ENCODE measurements around the gene SH3TC1. TPM values are rescaled to one million over a fixed set of nuclear protein-coding genes. Genes with fewer than 3 reads are reported as not detected.

SH3TC1 gene
- total and polyA plus RNA-seq, 4 donors, result 6.5 to 34.6 (median 25.8) TPM

DNA sequence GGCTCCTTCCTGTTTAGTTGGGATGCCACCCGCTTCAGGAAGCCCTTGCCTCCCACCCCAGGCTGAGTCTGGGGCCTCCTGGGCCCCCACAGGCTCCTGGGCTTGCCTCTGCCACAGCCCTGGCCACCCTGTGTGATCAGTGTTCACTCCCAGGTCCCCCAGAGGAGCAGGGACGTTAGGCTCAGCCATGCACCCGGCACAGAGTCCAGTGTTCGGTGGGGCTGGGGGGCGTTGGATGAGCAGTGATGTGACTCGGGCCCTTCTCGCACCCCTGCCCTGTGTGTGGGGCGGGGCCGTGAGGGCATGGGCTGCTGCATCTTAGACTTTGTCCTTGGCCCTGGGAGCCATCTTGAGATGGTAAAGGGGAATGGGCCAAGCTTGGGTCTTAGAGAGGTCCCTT lies 40.6 kb downstream of the SH3TC1 start:
- no peaks in the 10 kb centered on the region for H3K27me3 ChIP-seq (ENCODE audit: control insufficient read depth in 4 of 4, insufficient read depth in 4 of 4, low read length in 3 of 4)
- no peak for DNase-seq (ENCODE audit: low spot score)
- H3K36me3 ChIP-seq (ENCODE audit: control insufficient read depth in 4 of 4, insufficient read depth in 3 of 4, low read depth in 1 of 4, low read length in 3 of 4), result peaks cover 7 to 38% (median 19%) of the 10 kb centered on the region in 4 donors
- H3K9ac ChIP-seq (ENCODE audit: low read depth in 1 of 2, low read length in 2 of 2), result no peak overlapping the region
- no peak overlapping the region for H3K27ac ChIP-seq (ENCODE audit: low read depth in 1 of 2, low read length in 2 of 2)
- 92% methylated on average over 9 of the region's 9 CpGs for WGBS
- H3K4me3 ChIP-seq (ENCODE audit: low read depth in 1 of 3, low read length in 3 of 3), result no peak overlapping the region
- TF ChIP-seq, protein P1, sequence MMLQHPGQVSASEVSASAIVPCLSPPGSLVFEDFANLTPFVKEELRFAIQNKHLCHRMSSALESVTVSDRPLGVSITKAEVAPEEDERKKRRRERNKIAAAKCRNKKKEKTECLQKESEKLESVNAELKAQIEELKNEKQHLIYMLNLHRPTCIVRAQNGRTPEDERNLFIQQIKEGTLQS (IDR thresholded peaks at IDR 0.05), result no peak
- TF ChIP-seq FOXA1 (IDR thresholded peaks at IDR 0.05) (no peak), FOXA2 (IDR thresholded peaks at IDR 0.05) (no peak)
- no peaks in the 10 kb centered on the region for H3K9me3 ChIP-seq (ENCODE audit: control insufficient read depth in 4 of 4, low read length in 3 of 4)
- H3K4me1 ChIP-seq (ENCODE audit: control insufficient read depth in 4 of 4, insufficient read depth in 4 of 4, low read length in 3 of 4), result peaks cover 0 to 10% (median 2%) of the 10 kb centered on the region in 4 donors

DNA sequence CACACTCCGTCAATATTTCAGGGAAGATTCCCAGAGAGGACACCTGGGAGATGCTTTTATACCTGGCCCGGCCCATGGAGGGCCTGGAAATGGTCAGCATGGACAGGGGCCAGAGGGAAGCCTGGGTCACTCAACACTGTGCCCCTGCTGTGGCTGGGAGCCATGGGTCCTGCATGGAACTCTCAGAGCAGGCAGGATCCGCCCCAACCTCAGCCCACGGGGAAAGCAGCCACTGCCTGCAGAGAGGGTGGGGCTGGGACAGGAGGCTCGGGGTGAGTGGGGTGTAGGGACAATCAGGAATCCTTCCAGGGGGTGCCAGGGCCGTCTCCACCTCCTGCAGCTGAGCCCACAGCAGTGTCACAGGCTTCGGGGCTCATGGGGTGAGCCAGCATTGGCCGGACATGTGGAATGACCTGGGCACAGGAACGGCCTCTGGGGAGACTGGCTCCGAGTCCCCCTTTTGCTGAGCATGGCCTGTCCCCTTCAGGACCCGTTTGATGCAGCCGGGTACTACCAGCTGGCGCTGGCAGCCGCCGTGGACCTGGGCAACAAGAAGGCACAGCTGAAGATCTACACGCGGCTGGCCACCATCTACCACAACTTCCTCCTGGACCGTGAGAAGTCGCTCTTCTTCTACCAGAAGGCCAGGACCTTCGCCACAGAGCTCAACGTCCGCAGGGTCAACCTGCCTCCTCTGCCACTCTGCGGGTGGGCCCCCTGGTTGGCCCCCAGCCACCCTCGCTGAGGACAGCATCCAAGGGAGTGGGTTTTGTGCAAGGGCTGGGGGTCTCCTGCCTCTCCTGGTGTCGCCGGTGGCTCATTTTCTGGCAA lies 41.3 kb downstream of the SH3TC1 start:
- WGBS, result 78% methylated on average over 26 of the region's 26 CpGs
- no peaks in the 10 kb centered on the region for H3K9me3 ChIP-seq (ENCODE audit: control insufficient read depth in 4 of 4, low read length in 3 of 4)
- TF ChIP-seq FOXA1 (IDR thresholded peaks at IDR 0.05) (no peak), NR2F2 (IDR thresholded peaks at IDR 0.05) (no peak), TAF1 (conservative IDR thresholded peaks at IDR 0.05) (no peak), JUND (IDR thresholded peaks at IDR 0.05) (no peak), HNF4A (conservative IDR thresholded peaks at IDR 0.05) (no peak), YY1 (IDR thresholded peaks at IDR 0.05) (no peak), EGR1 (IDR thresholded peaks at IDR 0.05; ENCODE audit: low read depth in 2 of 2) (no peak), SP1 (IDR thresholded peaks at IDR 0.05) (no peak), FOXA2 (IDR thresholded peaks at IDR 0.05) (no peak), RAD21 (IDR thresholded peaks at IDR 0.05) (no peak), RXRA (IDR thresholded peaks at IDR 0.05) (no peak), GABPA (IDR thresholded peaks at IDR 0.05 in 1 of 2, conservative IDR thresholded peaks at IDR 0.05 in 1 of 2) (no peak)
- TF ChIP-seq, protein P1 (IDR thresholded peaks at IDR 0.05), result no peak
- TF ChIP-seq, protein P2, sequence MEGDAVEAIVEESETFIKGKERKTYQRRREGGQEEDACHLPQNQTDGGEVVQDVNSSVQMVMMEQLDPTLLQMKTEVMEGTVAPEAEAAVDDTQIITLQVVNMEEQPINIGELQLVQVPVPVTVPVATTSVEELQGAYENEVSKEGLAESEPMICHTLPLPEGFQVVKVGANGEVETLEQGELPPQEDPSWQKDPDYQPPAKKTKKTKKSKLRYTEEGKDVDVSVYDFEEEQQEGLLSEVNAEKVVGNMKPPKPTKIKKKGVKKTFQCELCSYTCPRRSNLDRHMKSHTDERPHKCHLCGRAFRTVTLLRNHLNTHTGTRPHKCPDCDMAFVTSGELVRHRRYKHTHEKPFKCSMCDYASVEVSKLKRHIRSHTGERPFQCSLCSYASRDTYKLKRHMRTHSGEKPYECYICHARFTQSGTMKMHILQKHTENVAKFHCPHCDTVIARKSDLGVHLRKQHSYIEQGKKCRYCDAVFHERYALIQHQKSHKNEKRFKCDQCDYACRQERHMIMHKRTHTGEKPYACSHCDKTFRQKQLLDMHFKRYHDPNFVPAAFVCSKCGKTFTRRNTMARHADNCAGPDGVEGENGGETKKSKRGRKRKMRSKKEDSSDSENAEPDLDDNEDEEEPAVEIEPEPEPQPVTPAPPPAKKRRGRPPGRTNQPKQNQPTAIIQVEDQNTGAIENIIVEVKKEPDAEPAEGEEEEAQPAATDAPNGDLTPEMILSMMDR (IDR thresholded peaks at IDR 0.05; ENCODE audit: low read depth, low read length, missing input control), result no peak
- TF ChIP-seq, protein P3, sequence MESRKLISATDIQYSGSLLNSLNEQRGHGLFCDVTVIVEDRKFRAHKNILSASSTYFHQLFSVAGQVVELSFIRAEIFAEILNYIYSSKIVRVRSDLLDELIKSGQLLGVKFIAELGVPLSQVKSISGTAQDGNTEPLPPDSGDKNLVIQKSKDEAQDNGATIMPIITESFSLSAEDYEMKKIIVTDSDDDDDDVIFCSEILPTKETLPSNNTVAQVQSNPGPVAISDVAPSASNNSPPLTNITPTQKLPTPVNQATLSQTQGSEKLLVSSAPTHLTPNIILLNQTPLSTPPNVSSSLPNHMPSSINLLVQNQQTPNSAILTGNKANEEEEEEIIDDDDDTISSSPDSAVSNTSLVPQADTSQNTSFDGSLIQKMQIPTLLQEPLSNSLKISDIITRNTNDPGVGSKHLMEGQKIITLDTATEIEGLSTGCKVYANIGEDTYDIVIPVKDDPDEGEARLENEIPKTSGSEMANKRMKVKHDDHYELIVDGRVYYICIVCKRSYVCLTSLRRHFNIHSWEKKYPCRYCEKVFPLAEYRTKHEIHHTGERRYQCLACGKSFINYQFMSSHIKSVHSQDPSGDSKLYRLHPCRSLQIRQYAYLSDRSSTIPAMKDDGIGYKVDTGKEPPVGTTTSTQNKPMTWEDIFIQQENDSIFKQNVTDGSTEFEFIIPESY (IDR thresholded peaks at IDR 0.05), result no peak
- TF ChIP-seq, protein P4, sequence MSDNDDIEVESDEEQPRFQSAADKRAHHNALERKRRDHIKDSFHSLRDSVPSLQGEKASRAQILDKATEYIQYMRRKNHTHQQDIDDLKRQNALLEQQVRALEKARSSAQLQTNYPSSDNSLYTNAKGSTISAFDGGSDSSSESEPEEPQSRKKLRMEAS (IDR thresholded peaks at IDR 0.05), result no peak
- TF ChIP-seq, protein P5, sequence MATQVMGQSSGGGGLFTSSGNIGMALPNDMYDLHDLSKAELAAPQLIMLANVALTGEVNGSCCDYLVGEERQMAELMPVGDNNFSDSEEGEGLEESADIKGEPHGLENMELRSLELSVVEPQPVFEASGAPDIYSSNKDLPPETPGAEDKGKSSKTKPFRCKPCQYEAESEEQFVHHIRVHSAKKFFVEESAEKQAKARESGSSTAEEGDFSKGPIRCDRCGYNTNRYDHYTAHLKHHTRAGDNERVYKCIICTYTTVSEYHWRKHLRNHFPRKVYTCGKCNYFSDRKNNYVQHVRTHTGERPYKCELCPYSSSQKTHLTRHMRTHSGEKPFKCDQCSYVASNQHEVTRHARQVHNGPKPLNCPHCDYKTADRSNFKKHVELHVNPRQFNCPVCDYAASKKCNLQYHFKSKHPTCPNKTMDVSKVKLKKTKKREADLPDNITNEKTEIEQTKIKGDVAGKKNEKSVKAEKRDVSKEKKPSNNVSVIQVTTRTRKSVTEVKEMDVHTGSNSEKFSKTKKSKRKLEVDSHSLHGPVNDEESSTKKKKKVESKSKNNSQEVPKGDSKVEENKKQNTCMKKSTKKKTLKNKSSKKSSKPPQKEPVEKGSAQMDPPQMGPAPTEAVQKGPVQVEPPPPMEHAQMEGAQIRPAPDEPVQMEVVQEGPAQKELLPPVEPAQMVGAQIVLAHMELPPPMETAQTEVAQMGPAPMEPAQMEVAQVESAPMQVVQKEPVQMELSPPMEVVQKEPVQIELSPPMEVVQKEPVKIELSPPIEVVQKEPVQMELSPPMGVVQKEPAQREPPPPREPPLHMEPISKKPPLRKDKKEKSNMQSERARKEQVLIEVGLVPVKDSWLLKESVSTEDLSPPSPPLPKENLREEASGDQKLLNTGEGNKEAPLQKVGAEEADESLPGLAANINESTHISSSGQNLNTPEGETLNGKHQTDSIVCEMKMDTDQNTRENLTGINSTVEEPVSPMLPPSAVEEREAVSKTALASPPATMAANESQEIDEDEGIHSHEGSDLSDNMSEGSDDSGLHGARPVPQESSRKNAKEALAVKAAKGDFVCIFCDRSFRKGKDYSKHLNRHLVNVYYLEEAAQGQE (IDR thresholded peaks at IDR 0.05), result no peak
- H3K27me3 ChIP-seq (ENCODE audit: control insufficient read depth in 4 of 4, insufficient read depth in 4 of 4, low read length in 3 of 4), result no peaks in the 10 kb centered on the region
- no peak overlapping the region for H3K27ac ChIP-seq (ENCODE audit: low read depth in 1 of 2, low read length in 2 of 2)
- peaks cover 3 to 35% (median 14%) of the 10 kb centered on the region in 4 donors for H3K36me3 ChIP-seq (ENCODE audit: control insufficient read depth in 4 of 4, insufficient read depth in 3 of 4, low read depth in 1 of 4, low read length in 3 of 4)
- no peak overlapping the region for H3K4me3 ChIP-seq (ENCODE audit: low read depth in 1 of 3, low read length in 3 of 3)
- H3K9ac ChIP-seq (ENCODE audit: low read depth in 1 of 2, low read length in 2 of 2), result no peak overlapping the region
- no peak for DNase-seq (ENCODE audit: low spot score)
- H3K4me1 ChIP-seq (ENCODE audit: control insufficient read depth in 4 of 4, insufficient read depth in 4 of 4, low read length in 3 of 4), result peaks cover 0 to 10% (median 2%) of the 10 kb centered on the region in 4 donors
